ENCODE data around the gene CELA1.

Gene CELA1

GRCh38 chr12:51374361-51374760 lies 27.9 kb upstream of the CELA1 start:
- Histone ChIP-seq H3K4me1 (ENCODE audit: insufficient read depth, low read length, severe bottlenecking) (no peaks in the 10 kb centered on the region), H3F3A (ENCODE audit: insufficient read depth, low read length) (no peaks in the 10 kb centered on the region), H3K27me3 (ENCODE audit: insufficient read depth, low read length) (0 out of 2 replicates have a peak, but pooled peaks cover 3% of the 10 kb centered on the region), H3K27ac (ENCODE audit: low read depth, low read length, poor library complexity, severe bottlenecking) (no peak overlapping the region), H3K79me2 (ENCODE audit: insufficient read depth, low read length) (no peaks in the 10 kb centered on the region), H3K4me3 (ENCODE audit: low read depth, low read length, poor library complexity, severe bottlenecking) (no peak overlapping the region), H3K9me2 (ENCODE audit: low read depth, low read length) (no peaks in the 10 kb centered on the region), H3K4me2 (ENCODE audit: low read length) (no peak overlapping the region), H3K9me3 (ENCODE audit: low read length) (no peaks in the 10 kb centered on the region), H3K36me3 (ENCODE audit: insufficient read depth, low read length) (no peaks in the 10 kb centered on the region), H2AFZ (ENCODE audit: low read length) (no peak overlapping the region), H4K20me1 (ENCODE audit: insufficient read depth, low read length) (no peaks in the 10 kb centered on the region), H3K9ac (ENCODE audit: low read length) (no peak overlapping the region)
- TF ChIP-seq EZH2 (IDR thresholded peaks at IDR 0.05; ENCODE audit: borderline replicate concordance, low read length) (no peak), CTCF (IDR thresholded peaks at IDR 0.05; ENCODE audit: low read length) (no peak)

DNA sequence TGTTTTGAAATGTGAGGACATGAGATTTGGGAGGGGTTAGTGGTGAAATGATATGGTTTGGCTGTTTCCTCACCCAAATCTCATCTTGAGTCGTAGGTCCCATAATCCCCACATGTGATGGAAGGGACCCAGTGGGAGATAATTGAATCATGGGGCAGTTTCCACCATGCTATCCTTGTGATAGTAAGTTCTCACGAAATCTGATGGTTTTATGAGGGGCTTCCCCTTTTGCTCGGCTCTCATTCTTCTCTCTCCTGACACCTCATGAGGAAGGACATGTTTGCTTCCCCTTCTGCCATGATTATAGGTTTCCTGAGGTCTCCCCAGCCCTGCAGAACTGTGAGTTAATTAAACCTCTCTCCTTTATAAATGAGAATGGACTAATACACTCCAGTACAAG lies 26.7 kb upstream of the CELA1 start:
- Histone ChIP-seq H4K20me1 (ENCODE audit: insufficient read depth, low read length) (no peaks in the 10 kb centered on the region), H3K4me2 (ENCODE audit: low read length) (no peak overlapping the region), H3K9ac (ENCODE audit: low read length) (no peak overlapping the region), H2AFZ (ENCODE audit: low read length) (no peak overlapping the region), H3F3A (ENCODE audit: insufficient read depth, low read length) (no peaks in the 10 kb centered on the region), H3K27ac (ENCODE audit: low read depth, low read length, poor library complexity, severe bottlenecking) (no peak overlapping the region), H3K9me2 (ENCODE audit: low read depth, low read length) (no peaks in the 10 kb centered on the region), H3K36me3 (ENCODE audit: insufficient read depth, low read length) (no peaks in the 10 kb centered on the region), H3K27me3 (ENCODE audit: insufficient read depth, low read length) (0 out of 2 replicates have a peak, but pooled peaks cover 3% of the 10 kb centered on the region), H3K9me3 (ENCODE audit: low read length) (no peaks in the 10 kb centered on the region), H3K4me1 (ENCODE audit: insufficient read depth, low read length, severe bottlenecking) (peaks cover 9% of the 10 kb centered on the region), H3K79me2 (ENCODE audit: insufficient read depth, low read length) (no peaks in the 10 kb centered on the region), H3K4me3 (ENCODE audit: low read depth, low read length, poor library complexity, severe bottlenecking) (no peak overlapping the region)
- TF ChIP-seq CTCF (IDR thresholded peaks at IDR 0.05; ENCODE audit: low read length) (no peak), EZH2 (IDR thresholded peaks at IDR 0.05; ENCODE audit: borderline replicate concordance, low read length) (no peak)

DNA sequence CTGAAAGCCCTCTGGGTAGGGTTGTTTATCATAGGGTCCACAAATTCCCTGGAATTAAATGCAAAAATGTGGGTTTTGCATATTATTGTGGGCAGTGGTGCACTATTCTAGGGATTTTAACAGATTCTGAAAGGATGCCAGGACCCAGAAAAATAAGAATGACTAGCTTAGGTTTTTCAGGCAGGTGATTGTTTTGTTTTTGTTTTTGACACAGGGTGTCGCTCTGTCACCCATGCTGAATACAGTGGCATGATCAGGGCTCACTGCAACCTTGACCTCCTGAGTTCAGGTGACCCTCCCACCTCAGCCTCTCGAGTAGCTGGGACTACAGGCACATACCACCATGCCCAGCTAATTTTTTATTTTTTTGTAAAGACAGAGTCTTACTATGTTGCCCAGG lies 25.5 kb upstream of the CELA1 start:
- Histone ChIP-seq H3K9ac (ENCODE audit: low read length) (no peak overlapping the region), H3K27ac (ENCODE audit: low read depth, low read length, poor library complexity, severe bottlenecking) (no peak overlapping the region), H3K4me3 (ENCODE audit: low read depth, low read length, poor library complexity, severe bottlenecking) (no peak overlapping the region), H3K79me2 (ENCODE audit: insufficient read depth, low read length) (no peaks in the 10 kb centered on the region), H3K9me2 (ENCODE audit: low read depth, low read length) (no peaks in the 10 kb centered on the region), H4K20me1 (ENCODE audit: insufficient read depth, low read length) (no peaks in the 10 kb centered on the region), H3K9me3 (ENCODE audit: low read length) (no peaks in the 10 kb centered on the region), H3K27me3 (ENCODE audit: insufficient read depth, low read length) (0 out of 2 replicates have a peak, but pooled peaks cover 3% of the 10 kb centered on the region), H3K36me3 (ENCODE audit: insufficient read depth, low read length) (no peaks in the 10 kb centered on the region), H3F3A (ENCODE audit: insufficient read depth, low read length) (no peaks in the 10 kb centered on the region), H2AFZ (ENCODE audit: low read length) (no peak overlapping the region), H3K4me2 (ENCODE audit: low read length) (no peak overlapping the region), H3K4me1 (ENCODE audit: insufficient read depth, low read length, severe bottlenecking) (peaks cover 9% of the 10 kb centered on the region)
- TF ChIP-seq CTCF (IDR thresholded peaks at IDR 0.05; ENCODE audit: low read length) (peak; percentile 36; the same call in 1 of the 2 replicates), EZH2 (IDR thresholded peaks at IDR 0.05; ENCODE audit: borderline replicate concordance, low read length) (no peak)
